Muscle layer of duodenum (tissue), 2 donors: Measurements from ENCODE around the gene DNAH10.

ENCODE experiments used
- H3K27ac ChIP-seq: one replicate; pipeline ENCODE4 v1.7.0; 2013; ENCODE audit warnings: mild to moderate bottlenecking, low read length
- H3K27me3 ChIP-seq: one replicate; pipeline ENCODE4 v1.7.0; 2013; ENCODE audit warnings: low read depth, mild to moderate bottlenecking, control low read depth, low read length
- H3K36me3 ChIP-seq, 2 donors: one replicate each; pipeline ENCODE4 v1.7.0; 2013; ENCODE audit warnings: low read length in 2 of 2, control low read depth in 1 of 2, mild to moderate bottlenecking in 1 of 2; ENCODE audit not compliant: insufficient read depth in 2 of 2, control insufficient read depth in 1 of 2
- H3K4me1 ChIP-seq, 2 donors: one replicate each; pipeline ENCODE4 v1.7.0; 2013; ENCODE audit warnings: low read length in 2 of 2, mild to moderate bottlenecking in 2 of 2, control low read depth in 1 of 2, moderate library complexity in 1 of 2; ENCODE audit not compliant: insufficient read depth in 2 of 2, control insufficient read depth in 1 of 2
- H3K4me3 ChIP-seq, 2 donors: one replicate each; pipeline ENCODE4 v1.7.0; 2013; ENCODE audit warnings: low read length in 2 of 2, low read depth in 1 of 2, mild to moderate bottlenecking in 1 of 2
- H3K9me3 ChIP-seq, 2 donors: one replicate each; pipeline ENCODE4 v1.7.0; 2013; ENCODE audit warnings: low read length in 2 of 2, control low read depth in 1 of 2, mild to moderate bottlenecking in 1 of 2; ENCODE audit not compliant: control insufficient read depth in 1 of 2
- donor health status: healthy.

DNAH10 gene

GRCh38 chr12:123889848-123890535 lies 127.9 kb downstream of the DNAH10 start:
- Histone ChIP-seq H3K27me3 (no peaks in the 10 kb centered on the region), H3K9me3 (no peaks in the 10 kb centered on the region)

GRCh38 chr12:123890536-123890902 lies 128.4 kb downstream of the DNAH10 start:
- H3K9me3 ChIP-seq: no peaks in the 10 kb centered on the region
- H3K4me1 ChIP-seq: no peaks in the 10 kb centered on the region
- no peaks in the 10 kb centered on the region for H3K27me3 ChIP-seq
- no peaks in the 10 kb centered on the region for H3K36me3 ChIP-seq
- H3K4me3 ChIP-seq: no peak overlapping the region
- H3K27ac ChIP-seq: no peak overlapping the region

More at GRCh38 chr12:123889848-123890535, 127.9 kb downstream of the DNAH10 start:
- H3K36me3 ChIP-seq: no peaks in the 10 kb centered on the region
- H3K27ac ChIP-seq: no peak overlapping the region
- H3K4me1 ChIP-seq: no peaks in the 10 kb centered on the region
- H3K4me3 ChIP-seq: no peak overlapping the region

- Histone ChIP-seq H3K4me1 (no peaks in the 10 kb centered on the region), H3K36me3 (no peaks in the 10 kb centered on the region), H3K9me3 (no peaks in the 10 kb centered on the region), H3K27me3 (no peaks in the 10 kb centered on the region), H3K27ac (no peak overlapping the region), H3K4me3 (no peak overlapping the region)
These were observed 128.9 kb downstream of the DNAH10 start for GRCh38 chr12:123891011-123891410.

- no peaks in the 10 kb centered on the region for H3K27me3 ChIP-seq
- no peaks in the 10 kb centered on the region for H3K4me1 ChIP-seq
- no peaks in the 10 kb centered on the region for H3K36me3 ChIP-seq
- H3K27ac ChIP-seq: no peak overlapping the region
- no peaks in the 10 kb centered on the region for H3K9me3 ChIP-seq
- H3K4me3 ChIP-seq: no peak overlapping the region
These were observed 129.5 kb downstream of the DNAH10 start for GRCh38 chr12:123891516-123892179.

DNA sequence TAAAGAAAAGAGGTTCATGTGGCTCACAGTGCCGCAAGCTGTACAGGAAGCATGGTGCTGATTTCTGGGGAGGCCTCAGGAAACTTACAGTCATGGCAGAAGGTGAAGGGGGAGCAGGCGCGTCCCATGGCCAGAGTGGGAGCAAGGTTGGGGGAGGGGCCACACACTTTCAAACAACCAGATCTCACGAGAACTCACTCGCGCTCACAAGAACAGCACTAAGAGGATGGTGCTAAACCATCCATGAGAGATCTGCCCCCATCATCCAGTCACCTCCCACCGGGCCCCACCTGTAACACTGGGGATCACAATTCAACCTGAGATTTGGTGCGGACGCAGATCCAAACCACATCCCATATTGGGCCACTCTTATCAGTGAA lies 130.1 kb downstream of the DNAH10 start:
- Histone ChIP-seq H3K9me3 (no peaks in the 10 kb centered on the region), H3K4me1 (no peaks in the 10 kb centered on the region), H3K36me3 (no peaks in the 10 kb centered on the region), H3K27me3 (no peaks in the 10 kb centered on the region), H3K4me3 (no peak overlapping the region), H3K27ac (no peak overlapping the region)

DNA sequence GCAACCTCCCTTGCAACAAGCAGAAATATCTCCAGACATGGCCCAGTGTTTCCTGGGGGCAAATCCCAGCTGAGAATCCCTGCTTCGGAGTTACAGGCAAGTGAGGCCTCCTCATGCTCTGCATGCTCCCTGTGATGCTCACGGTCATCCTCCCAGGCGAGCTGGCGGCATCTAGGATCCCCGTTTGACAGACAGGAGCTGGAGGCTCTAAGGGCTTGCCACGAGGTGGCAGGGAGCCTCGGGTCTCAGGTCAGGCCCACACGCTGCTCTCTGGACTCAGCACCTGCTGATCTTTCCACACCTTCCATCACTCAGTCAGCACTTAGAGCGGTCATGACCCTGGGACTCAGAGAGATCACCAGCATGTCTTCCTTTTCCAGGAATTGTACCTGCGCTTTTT lies 130.8 kb downstream of the DNAH10 start:
- Histone ChIP-seq H3K4me3 (no peak overlapping the region), H3K4me1 (no peaks in the 10 kb centered on the region), H3K9me3 (no peaks in the 10 kb centered on the region), H3K27ac (no peak overlapping the region), H3K36me3 (no peaks in the 10 kb centered on the region), H3K27me3 (no peaks in the 10 kb centered on the region)

GRCh38 chr12:123893276-123893675 lies 131.2 kb downstream of the DNAH10 start:
- Histone ChIP-seq H3K4me1 (no peaks in the 10 kb centered on the region), H3K9me3 (no peaks in the 10 kb centered on the region), H3K4me3 (no peak overlapping the region), H3K27ac (no peak overlapping the region), H3K27me3 (no peaks in the 10 kb centered on the region), H3K36me3 (no peaks in the 10 kb centered on the region)

- Histone ChIP-seq H3K36me3 (no peaks in the 10 kb centered on the region), H3K27me3 (no peaks in the 10 kb centered on the region), H3K4me3 (no peak overlapping the region), H3K9me3 (no peaks in the 10 kb centered on the region), H3K4me1 (no peaks in the 10 kb centered on the region), H3K27ac (no peak overlapping the region)
These were observed 132.8 kb downstream of the DNAH10 start for GRCh38 chr12:123894823-123895345.

DNA sequence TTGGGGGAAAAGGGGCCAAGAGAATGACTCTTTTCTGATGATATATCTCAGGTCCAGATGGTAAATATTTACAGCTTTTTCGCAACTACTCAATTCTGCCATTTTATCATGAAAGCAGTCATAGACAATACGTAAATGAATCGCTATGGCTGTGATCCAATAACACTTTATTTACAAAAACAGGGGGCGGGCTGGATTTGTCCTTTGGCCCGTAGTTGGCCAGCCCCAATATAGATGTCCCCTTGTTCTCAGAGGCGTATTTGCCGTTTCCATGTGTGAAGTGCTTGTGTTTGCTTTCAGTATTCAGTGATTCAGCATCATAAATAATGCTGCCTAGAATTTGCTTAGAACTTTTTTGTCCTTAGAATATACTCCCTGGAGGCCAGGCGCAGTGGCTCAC lies 133.3 kb downstream of the DNAH10 start:
- no peaks in the 10 kb centered on the region for H3K4me1 ChIP-seq
- H3K36me3 ChIP-seq: no peaks in the 10 kb centered on the region
- no peaks in the 10 kb centered on the region for H3K27me3 ChIP-seq
- no peaks in the 10 kb centered on the region for H3K9me3 ChIP-seq
- no peak overlapping the region for H3K27ac ChIP-seq
- H3K4me3 ChIP-seq: no peak overlapping the region

DNA sequence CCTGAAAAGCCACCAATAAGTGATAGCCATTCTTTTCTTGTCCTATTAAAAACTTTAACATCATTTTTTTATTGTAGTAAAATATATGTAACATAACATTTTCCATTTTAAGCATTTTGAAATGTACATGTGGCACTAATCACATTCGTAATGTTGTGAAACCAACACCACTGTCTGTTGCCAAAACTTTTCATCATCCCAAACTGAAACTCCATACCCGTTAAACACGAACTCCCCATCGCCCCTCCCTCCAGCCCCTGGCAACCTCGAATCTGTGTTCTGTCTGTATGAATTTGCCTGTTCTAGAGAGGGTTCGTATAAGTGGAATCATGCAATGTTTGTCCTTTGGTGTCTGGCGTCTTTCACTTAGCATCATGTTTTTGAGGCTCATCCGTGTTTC lies 134.7 kb downstream of the DNAH10 start:
- no peaks in the 10 kb centered on the region for H3K36me3 ChIP-seq
- no peaks in the 10 kb centered on the region for H3K9me3 ChIP-seq
- H3K4me1 ChIP-seq: no peaks in the 10 kb centered on the region
- H3K27me3 ChIP-seq: no peaks in the 10 kb centered on the region
- H3K4me3 ChIP-seq: no peak overlapping the region
- H3K27ac ChIP-seq: no peak overlapping the region

- Histone ChIP-seq H3K9me3 (no peaks in the 10 kb centered on the region), H3K36me3 (no peaks in the 10 kb centered on the region), H3K4me1 (no peaks in the 10 kb centered on the region), H3K27ac (no peak overlapping the region), H3K27me3 (no peaks in the 10 kb centered on the region), H3K4me3 (no peak overlapping the region)
These were observed 135.1 kb downstream of the DNAH10 start for GRCh38 chr12:123897221-123897620.

GRCh38 chr12:123898673-123899072 lies 136.6 kb downstream of the DNAH10 start:
- Histone ChIP-seq H3K4me1 (no peaks in the 10 kb centered on the region), H3K9me3 (no peaks in the 10 kb centered on the region), H3K27ac (no peak overlapping the region), H3K36me3 (no peaks in the 10 kb centered on the region), H3K4me3 (no peak overlapping the region), H3K27me3 (no peaks in the 10 kb centered on the region)
